Stimulated activated naive CD4-positive, alpha-beta T cell (primary cell): Measurements from ENCODE around the gene PRKCE.
"Not testable (repeated sequence)": the region's sequence is repeated elsewhere in the genome, so short reads cannot be mapped to it uniquely, and the experiment has no call there.

Source experiments
- DNase-seq, 6 experiments: peaks; one replicate each; lab custom pipeline; 2025; lab: John Stamatoyannopoulos, UW

PRKCE gene

GRCh38 chr2:46194856-46195255 is 543.4 kb downstream of the PRKCE start:
- DNase-seq, result no peak

- no peak for DNase-seq
Observed at GRCh38 chr2:46195819-46196218, 544.3 kb downstream of the PRKCE start.

GRCh38 chr2:46196871-46197462 is 545.5 kb downstream of the PRKCE start:
- DNase-seq, result no peak

GRCh38 chr2:46197672-46198071 is 546.2 kb downstream of the PRKCE start:
- no peak for DNase-seq

GRCh38 chr2:46198164-46198883 is 546.8 kb downstream of the PRKCE start:
- DNase-seq, result no peak

- DNase-seq, result no peak
Observed at GRCh38 chr2:46198966-46199365, 547.5 kb downstream of the PRKCE start.

- DNase-seq, result no peak
Observed at GRCh38 chr2:46200100-46200690, 548.7 kb downstream of the PRKCE start.

- DNase-seq, result no peak
Observed at GRCh38 chr2:46200861-46201605, 549.6 kb downstream of the PRKCE start.

- DNase-seq, result no peak
Observed at GRCh38 chr2:46202453-46202852, 551.0 kb downstream of the PRKCE start.

- no peak for DNase-seq
Observed at GRCh38 chr2:46202987-46203386, 551.5 kb downstream of the PRKCE start.

- not testable (repeated sequence) for DNase-seq
Observed at GRCh38 chr2:46203636-46204035, 552.2 kb downstream of the PRKCE start.

GRCh38 chr2:46207591-46207990 is 556.1 kb downstream of the PRKCE start:
- no peak for DNase-seq

- DNase-seq, result no peak
Observed at GRCh38 chr2:46208766-46209165, 557.3 kb downstream of the PRKCE start.

- no peak for DNase-seq
Observed at GRCh38 chr2:46210063-46210462, 558.6 kb downstream of the PRKCE start.

GRCh38 chr2:46211461-46211860 is 560.0 kb downstream of the PRKCE start:
- no peak for DNase-seq

GRCh38 chr2:46213906-46214305 is 562.4 kb downstream of the PRKCE start:
- no peak for DNase-seq

GRCh38 chr2:46216213-46216612 is 564.7 kb downstream of the PRKCE start:
- DNase-seq, result no peak

GRCh38 chr2:46223514-46223913 is 572.0 kb downstream of the PRKCE start:
- peak in 1 of 6 experiments; percentile 8 for DNase-seq

- DNase-seq, result no peak
Observed at GRCh38 chr2:46225150-46225625, 573.7 kb downstream of the PRKCE start.

- DNase-seq, result no peak
Observed at GRCh38 chr2:46225730-46226129, 574.3 kb downstream of the PRKCE start.

- no peak for DNase-seq
Observed at GRCh38 chr2:46226620-46227019, 575.1 kb downstream of the PRKCE start.

GRCh38 chr2:46227022-46227421 is 575.5 kb downstream of the PRKCE start:
- DNase-seq, result no peak
